NCI-H2081 (cell line): ENCODE data around the gene KIF3A.
"Not testable (repeated sequence)": the region's sequence is repeated elsewhere in the genome, so short reads cannot be mapped to it uniquely, and the experiment has no call there.

Experiments
- DNase-seq, 2 experiments: peaks; one replicate each; lab custom pipeline; 2025; lab: John Stamatoyannopoulos, UW

KIF3A gene

GRCh38 chr5:132718544-132719312, 18.6 kb downstream of the KIF3A start:
- no peak for DNase-seq

GRCh38 chr5:132714456-132715307, 22.7 kb downstream of the KIF3A start:
- no peak for DNase-seq

- DNase-seq, result no peak
Observed at GRCh38 chr5:132708645-132709044, 28.7 kb downstream of the KIF3A start.

GRCh38 chr5:132704875-132705274, 32.5 kb downstream of the KIF3A start:
- DNase-seq, result no peak

- DNase-seq, result no peak
Observed at GRCh38 chr5:132695956-132696355, 41.4 kb downstream of the KIF3A start.

- no peak for DNase-seq
Observed at GRCh38 chr5:132692632-132692967, 44.7 kb downstream of the KIF3A start.

- not testable (repeated sequence) for DNase-seq
Observed at GRCh38 chr5:132691755-132692631, 45.4 kb downstream of the KIF3A start.

- DNase-seq, result no peak
Observed at GRCh38 chr5:132690156-132690555, 47.2 kb downstream of the KIF3A start.

GRCh38 chr5:132689513-132689912, 47.8 kb downstream of the KIF3A start:
- DNase-seq, result no peak

- DNase-seq, result no peak
Observed at GRCh38 chr5:132688536-132689339, 48.6 kb downstream of the KIF3A start.

- DNase-seq, result no peak
Observed at GRCh38 chr5:132687995-132688394, 49.4 kb downstream of the KIF3A start.

GRCh38 chr5:132686193-132686592, 51.2 kb downstream of the KIF3A start:
- DNase-seq, result no peak

- DNase-seq, result no peak
Observed at GRCh38 chr5:132684922-132685720, 52.2 kb downstream of the KIF3A start.

GRCh38 chr5:132684491-132684890, 52.9 kb downstream of the KIF3A start:
- DNase-seq, result no peak

GRCh38 chr5:132681983-132682382, 55.4 kb downstream of the KIF3A start:
- no peak for DNase-seq

GRCh38 chr5:132681476-132681831, 55.9 kb downstream of the KIF3A start:
- DNase-seq, result no peak

- no peak for DNase-seq
Observed at GRCh38 chr5:132680780-132681475, 56.4 kb downstream of the KIF3A start.

- DNase-seq, result no peak
Observed at GRCh38 chr5:132679717-132680380, 57.5 kb downstream of the KIF3A start.

GRCh38 chr5:132679166-132679565, 58.2 kb downstream of the KIF3A start:
- no peak for DNase-seq

- no peak for DNase-seq
Observed at GRCh38 chr5:132678735-132679134, 58.6 kb downstream of the KIF3A start.
